NCI-H1694 (cell line): ENCODE results near the gene CEBPG.

Experiments used
- DNase-seq: peaks from one replicate; lab custom pipeline; 2025; lab: John Stamatoyannopoulos, UW

Gene CEBPG

DNA sequence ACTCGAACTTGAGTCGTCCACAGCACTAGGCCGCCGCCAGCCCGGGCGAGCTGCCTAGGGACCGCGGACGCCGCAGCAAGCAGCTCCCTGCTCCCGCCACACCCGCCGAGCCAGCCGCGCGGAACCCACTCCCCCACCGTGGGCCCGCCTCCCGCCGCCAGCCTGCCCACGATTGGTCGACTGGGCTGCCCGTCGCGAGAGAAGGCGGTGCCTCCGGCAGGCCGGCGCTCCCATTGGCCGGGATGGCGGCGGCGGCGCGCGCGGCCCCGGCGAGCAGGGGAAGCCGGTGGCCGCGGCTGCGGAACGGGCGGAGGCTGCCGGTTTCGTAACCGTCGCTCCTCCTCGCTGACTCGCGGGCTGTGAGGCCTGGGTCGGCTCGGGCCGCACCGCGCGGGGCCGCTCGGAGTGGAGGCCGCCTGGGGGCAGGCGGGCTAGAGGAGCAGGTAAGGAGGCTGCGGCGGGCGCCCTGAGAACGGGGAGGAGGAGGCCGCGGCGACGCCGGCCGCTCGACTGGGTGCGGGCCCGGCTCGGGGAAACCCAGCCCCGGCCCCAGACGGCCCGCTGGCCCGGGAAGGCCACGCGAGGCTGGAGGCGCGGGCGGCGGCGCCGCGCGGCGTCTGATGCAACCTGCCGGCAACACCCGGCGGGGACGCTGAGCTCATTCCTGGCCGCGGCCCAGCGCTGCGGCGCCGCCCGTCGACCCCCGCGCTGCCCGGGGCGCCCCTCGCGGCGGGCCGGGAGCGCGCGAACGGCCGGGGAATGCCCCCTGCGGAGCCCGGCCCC is at the start of gene CEBPG:
TSS of gene CEBPG (plus strand) at position 257 of the 783 bp plus-strand sequence. CDS start 5,531 bp downstream, outside the sequence.
- peak; percentile 61 for DNase-seq

DNA sequence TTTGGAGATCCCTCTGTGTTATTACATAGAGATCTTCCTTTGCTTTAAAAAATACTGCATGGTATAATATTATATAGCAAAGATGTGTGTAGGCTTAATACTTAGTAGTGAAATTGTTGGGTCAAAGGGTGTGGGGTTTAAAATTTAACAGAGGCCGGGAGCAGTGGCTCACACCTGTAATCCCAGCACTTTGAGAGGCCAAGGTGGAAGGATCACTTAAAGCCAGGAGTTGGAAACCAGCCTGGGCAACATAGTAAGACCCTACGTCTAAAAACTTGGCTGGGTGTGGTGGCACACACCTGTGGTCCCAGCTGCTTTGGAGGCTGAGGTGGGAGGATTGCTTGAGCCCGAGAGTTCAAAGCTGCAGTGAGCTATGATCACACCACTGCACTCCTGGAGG is 48.9 kb upstream of the CEBPG start:
- DNase-seq: no peak

DNA sequence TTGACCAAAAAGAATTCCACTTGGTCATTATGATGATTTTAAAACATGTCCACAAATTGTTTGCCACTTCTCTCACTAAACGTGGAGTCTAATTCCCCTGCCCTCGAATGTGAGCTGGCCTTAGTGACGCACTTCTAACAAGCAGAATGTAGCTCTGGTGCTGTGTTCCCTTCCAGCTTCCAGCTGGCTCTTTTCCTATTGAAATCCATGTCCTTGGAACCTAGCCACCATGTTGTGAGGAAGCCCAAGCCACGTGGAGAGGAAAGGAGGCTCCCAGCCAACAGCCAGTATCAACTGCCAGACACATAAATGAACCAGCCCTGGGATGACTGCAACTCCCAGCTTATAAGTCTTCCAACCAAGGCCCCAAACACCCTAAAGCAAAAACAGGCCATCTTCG is 47.6 kb upstream of the CEBPG start:
- DNase-seq: no peak

DNA sequence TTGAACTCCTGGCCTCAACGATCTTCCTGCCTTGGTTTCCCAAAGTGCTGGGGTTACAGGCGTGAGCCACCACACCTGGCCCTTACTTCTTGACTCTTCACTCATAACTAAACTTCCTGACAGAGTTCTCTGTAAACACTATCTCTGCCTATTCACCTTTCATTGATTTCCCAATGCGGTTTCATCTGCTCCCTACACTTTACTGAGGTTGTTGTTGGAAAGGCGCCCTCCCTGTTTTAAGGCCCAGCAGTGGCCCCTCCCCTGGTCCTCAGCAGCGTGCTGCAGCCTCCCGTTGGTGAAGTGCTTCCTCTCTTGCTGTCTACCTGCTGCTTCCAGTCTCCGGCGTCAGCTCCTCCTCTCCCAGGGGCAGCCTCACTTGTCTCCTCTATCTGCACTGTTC is 44.4 kb upstream of the CEBPG start:
- DNase-seq: no peak

DNA sequence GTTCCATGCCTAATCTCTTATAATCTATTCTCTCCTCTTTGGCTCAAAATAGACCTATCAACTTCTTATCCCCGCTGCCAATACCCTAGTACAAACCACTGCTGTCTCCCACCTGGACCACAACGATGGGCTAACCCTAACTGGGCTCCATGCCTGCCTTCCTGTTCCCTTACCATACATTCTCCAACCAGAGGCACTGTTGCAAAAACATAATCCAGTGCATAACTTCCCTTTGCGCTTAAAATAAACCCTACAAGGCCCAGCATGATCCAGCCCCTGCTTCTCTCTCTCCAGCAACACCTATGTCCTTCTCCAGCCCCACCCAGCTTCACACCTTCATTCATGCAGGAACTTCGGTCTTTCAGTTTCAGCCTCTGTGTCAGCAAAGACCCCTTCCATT is 43.8 kb upstream of the CEBPG start:
- DNase-seq: no peak

DNA sequence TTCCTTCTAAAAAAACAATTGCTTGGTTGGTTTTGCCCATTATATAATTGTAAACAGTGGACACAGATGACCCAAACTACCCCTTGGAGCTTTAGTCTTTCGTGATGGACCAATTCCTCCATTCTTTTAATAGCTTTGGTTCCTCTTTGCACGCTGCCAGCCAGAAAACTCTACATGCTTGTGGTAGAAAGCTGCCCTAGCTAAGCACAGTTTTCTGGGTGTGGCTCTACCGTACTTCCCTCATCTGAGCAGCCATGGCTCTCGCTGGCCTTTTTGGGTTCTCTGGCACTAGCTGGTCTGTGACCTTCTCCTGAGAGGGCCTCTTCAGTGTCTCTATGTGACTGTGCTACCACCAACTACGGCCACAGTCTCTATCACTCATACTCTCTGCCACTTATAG is 41.3 kb upstream of the CEBPG start:
- no peak for DNase-seq

DNA sequence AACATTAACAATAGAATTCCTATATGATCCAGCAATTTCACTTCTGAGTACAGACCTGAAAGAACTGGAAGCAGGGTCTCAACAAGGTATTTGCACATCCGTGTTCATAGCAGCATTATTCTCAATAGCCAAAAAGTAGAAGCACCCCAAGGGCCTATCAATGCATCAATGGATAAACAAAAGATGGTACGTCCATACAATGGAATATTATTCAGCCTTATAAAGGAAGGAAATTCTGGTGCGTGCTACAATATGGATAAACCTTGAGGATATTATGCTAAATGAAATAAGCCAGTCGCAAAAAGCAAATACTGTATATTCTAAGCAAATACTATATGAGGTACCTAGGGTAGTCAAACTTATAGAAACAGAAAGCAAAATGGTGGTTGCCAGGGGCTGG is 40.4 kb upstream of the CEBPG start:
- DNase-seq: no peak

DNA sequence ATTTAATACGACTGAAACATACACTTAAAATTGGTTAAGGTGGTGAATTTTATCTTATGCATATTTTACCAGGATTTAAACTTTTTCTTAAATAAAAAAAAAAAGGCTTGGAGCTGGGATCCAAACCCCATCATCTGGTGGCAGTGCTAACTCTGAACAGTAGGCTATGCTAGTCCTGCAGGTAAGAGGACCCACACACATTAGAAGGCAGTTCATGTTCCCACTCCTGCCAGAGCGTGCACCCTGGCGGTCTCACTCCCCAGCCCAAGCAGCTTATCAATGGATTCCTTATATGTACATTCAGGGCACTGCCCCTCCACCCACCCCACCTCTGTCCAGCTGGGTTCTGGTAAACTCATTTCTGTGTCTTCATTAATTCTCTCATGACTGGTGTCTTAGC is 39.9 kb upstream of the CEBPG start:
- DNase-seq: no peak

DNA sequence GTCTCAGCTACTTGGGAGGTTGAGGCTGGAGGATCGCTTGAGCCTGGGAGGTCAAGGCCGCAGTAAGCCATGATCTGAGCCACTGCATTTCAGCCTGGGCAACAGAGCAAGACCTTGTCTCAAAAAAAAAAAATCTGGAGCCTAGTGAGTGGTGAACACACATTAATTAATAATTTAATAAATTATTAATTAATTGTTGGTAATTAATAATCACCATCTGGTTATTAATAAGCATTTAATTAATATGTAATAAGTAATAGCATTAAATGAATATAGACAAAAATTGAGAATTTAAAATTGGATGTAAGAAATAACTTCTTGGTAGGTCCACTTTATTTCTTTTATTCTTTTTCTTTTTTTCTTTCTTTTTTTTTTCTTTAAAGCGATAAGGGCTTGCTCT is 39.2 kb upstream of the CEBPG start:
- DNase-seq: no peak

DNA sequence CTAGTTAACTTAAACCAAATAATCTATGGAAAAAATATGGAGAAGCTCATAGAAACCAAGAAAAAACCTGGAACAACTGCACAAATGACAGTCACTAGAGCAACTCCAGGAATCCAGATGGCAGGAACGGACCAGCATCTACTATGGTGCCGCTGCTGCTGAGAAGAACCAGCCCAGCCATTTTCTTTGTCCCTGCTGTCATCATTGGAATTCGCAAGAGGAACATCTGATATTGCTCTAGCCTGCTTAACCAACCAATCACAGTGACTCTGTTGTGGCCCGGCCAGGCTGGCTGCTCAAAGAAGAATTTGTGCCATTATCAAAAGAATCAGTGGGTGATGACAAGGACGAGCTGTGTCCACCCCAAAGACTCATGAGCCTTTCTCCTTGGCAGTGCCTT is 38.1 kb upstream of the CEBPG start:
- DNase-seq: no peak

DNA sequence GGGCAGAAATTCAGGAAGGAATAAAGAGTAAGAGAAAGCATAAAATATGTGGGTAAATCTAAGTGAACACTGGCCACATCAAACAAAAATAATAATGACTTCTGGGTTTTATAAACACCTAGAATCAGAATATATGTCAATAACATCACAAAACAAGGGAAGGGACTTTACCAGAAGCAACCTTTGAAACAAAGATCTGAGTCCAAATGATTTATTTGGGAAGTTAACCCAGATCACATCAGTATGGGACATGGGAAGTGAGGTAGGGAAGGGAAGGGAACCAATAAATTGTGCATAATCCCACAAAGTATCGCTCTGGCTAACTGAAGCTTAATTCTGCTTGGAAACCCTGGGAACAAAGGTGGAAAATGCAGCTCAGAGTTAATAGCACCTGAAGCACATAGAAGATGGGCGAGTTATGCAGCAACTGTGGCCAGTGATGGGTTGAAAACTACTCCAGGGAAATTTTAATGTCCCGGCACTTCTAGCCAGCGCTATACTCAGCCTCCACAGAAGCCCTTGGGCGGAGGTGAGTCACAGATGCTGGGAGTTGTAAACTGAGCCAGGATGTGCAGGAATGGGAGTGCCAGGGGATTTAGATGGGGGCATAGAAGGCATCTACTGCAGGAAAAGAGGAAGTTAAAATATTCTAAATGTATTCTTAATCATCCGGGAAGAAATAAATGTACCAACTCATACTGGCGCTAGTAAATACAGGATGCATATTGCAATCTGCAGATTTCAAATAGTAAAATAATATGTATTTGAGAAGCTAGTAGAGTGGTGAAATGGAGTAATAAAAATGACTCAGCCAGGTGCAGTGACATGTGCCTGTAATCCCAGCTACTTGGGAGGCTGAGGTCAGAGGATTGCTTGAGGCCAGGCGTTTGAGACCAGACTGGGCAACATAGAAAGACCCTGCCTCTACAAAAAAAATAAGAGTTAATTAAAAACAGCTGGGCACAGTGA is 34.2 kb upstream of the CEBPG start:
- no peak for DNase-seq

DNA sequence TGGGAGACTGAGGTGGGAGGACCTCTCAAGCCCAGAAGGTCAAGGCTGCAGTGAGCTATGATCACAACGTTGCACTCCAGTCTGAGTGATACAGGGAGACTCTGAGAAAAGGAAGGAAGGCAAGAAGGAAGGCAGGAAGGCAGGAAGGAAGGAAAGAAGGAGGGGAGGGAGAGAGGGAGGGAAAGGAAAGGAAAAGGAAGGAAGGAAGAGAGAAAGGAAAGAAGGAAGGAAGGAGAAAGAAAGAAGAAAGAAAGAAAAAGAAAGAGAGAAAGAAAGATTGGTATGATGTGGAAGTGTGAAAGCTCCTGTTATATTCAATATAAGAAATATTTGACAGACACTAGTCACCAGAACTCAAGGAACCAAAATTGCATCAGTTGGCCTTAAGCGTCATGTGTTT is 32.5 kb upstream of the CEBPG start:
- no peak for DNase-seq

DNA sequence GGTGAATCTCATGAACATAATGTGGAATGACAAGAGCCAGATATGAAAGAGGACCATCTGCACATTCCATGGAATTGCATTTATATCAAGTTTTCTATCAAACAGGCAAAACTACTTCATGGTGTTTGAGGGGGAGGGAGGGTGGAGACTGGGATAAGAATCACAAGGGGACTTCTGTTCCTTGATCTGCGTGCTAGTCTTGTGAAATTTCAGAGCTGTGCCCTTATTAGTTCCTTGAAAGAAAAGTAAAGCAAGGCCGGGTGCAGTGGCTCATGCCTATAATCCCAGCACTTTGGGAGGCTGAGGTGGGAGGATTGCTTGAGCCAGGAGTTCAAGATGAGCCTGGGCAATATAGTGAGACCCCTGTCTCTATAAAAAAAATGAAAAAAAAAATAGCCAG is 30.2 kb upstream of the CEBPG start:
- no peak for DNase-seq

DNA sequence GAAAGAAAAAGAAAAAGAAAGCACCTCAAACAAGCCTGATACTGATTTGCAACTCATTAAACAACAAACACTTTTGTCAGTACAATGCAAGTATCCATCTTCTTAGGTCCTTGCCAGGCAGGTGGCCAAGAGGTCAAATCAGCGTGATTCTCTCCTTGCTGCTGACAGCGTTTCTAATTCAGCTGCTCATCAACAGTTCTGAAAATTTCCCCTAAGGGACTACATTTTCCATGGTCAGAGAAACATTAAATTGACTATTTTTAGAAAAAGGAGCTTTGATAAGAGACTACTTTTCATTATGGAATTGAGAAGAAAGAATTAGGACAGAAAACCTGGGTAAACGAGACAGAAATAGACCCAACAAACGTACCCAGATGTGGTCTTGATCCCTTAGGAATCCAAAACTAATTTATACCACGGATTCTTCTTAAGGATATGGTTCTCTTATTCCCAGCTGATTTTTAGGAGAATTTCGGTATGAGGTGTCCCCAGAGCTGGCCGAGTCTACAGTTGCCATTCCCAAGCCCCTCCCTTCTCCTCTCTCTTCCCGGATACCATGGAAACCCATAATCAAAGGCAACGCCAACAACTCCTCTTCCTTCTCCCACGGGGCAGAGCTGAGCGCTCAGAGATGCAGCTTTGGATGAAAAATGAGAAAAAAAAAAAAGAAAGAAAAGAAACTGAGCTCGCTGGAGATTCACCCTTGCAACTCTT is 29.5 kb upstream of the CEBPG start:
- DNase-seq: no peak

DNA sequence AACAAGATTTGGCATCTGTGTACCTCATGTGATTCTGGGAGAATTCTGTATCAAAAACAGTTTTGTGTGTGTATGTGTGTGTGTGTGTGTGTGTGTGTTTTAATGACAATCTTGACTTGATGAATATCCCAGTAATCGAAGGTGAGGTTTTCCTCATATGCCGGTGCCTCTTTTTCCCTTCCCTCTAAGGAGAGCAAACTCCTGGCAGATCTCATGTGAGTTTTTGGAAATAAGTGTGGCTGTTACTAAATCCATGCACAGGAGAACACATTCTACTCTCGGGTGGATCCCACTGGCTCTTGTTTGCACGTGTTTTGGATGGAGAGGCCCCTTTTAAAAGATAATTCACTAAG is 29.0 kb upstream of the CEBPG start:
- DNase-seq: no peak

DNA sequence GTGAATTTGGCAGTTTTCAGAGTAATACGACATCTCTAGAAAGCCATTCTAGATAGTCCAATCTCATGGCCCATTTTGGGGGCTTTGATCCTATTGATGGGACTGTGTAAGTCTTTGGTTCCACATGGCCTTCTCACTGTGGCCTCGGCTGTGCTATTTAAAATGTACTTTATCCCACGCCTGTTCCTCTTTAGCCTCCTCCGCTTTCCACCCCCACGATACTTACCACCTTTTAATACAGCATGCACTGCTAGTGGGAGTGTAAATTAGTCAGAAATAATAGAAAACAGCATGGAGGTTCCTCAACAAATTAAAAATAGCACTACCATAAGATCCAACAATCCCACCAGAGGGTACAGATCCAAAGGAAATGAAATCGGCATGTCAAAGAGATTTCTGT is 28.3 kb upstream of the CEBPG start:
- no peak for DNase-seq

DNA sequence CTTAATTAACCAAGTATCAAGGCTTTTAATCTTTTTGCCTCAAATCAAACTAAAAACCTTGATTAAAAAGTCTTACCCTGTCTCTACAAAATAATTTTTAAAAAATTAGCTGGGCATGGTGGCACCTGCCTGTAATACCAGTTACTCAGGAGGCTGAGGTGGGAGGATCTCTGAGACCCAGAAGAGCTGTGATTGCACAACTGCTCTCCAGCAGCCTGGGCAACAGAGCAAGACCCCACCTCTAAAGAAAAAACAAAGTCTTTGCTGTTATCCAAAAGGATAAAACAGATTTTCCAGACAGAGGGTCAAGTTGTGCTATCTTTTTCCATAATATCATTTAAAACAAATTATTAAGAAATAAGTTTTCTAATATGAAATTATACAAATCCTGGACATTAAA is 26.8 kb upstream of the CEBPG start:
- DNase-seq: no peak

DNA sequence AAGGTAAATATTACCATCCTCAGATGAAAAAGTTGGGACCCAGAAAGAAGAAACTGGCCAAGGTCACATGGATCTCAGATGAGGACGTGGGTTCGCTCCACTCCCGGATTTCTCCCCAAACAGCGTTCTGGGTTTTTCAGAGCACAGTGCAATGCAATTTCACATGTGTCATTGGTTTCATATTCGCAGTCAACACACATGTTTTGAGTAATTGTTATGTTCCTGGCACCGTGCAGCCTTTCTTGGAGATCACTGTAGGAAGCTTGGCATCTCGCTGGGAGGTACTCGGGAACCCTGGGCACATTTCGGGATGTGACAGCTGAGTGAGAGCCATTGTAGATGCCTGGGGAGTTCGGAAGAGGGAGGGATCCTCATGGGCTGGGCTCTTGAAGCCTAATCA is 26.2 kb upstream of the CEBPG start:
- no peak for DNase-seq

DNA sequence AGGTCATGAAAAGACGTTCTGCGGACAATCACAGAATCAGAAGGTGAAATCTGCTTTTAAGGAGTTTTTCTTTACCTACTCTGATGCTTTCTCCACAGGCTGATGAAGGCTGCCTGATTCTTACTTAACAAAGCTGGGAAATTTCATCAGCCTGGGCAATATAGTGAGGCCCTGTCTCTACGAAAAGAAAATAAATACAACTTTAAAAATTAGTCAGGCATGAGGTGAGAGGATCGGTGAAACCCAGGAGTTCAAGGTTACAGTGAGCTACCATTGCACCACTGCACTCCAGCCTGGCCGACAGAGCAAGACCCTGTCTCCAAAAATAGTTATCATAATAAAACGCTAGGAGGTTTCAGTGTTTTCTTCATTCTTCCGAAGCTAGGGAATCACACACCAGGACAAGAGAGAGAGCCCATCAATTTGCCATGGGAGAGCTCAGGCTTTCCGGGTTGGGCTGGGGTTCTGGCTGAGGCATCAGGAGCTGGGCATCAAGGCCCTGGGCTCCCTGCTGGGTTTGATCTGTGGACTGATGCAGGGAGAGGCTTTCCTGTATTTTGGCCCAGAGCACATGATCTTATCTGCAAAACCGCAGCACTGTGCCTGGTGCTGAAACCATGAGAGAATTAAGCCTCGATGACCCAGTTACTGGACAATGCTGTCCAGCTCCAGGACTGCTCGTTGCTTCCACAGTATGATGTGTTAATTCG is 25.1 kb upstream of the CEBPG start:
- DNase-seq: no peak

DNA sequence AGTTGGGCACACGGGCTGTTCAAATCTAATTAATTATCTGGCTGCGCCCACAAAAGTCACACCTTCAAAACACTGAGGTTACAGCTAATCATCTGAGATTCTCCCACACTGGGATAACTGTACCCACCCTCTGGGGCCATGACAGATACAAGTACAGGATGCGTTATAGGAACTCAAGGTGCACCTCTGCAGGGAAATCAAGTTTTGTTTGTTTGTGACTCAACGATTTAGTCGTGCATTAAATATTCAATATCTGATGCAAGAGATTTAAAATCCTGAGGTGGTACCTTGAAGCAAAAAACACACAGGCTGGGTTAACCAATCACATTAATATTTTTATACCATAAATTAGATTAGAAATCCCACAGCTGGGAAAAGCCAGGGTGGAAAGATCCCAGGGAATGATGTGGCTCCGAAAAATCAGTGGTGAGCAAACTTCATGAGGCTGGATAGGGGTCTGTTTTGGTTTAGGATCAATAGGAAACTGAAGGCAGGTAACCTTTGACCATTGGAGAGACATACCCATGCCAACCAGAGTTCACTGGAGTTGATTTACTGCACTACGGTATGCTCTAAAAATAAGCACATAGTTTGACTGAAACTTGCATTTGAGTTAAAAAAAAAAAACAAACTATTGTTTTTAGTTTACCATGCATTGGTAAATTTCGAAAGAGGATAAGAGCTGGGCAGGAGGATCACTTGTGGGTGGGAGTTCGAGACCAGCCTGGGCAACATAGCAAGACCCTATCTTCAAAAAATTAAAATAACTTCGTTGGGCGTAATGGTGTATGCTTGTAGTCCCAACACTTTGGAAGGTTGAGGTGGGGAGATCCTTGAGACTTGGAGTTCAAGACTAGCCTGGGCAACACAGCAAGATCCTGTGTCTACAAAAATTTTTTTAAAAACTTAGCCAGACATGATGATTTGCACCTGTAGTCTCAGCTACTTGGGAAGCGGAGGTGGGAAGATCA is 23.9 kb upstream of the CEBPG start:
- no peak for DNase-seq
